Measurements from ENCODE around the gene SLC30A2. TPM values are rescaled to one million over a fixed set of nuclear protein-coding genes. Genes with fewer than 3 reads are reported as not detected.

SLC30A2 gene
- total and polyA plus RNA-seq, 9 of the 15 experiments (the other 6 are each of a cell fraction or from before 2014, with no cell fraction given) = 0.01 to 0.18 (median 0.06) TPM; not detected in 3

- peak in 1 of 2 experiments; percentile 89; a peak in 2 of 4 replicates for TF ChIP-seq BCLAF1 (IDR thresholded peaks at IDR 0.05; ENCODE audit: borderline replicate concordance in 1 of 2, control insufficient read depth in 1 of 2, low read depth in 2 of 2, low read length in 1 of 2)
- TF ChIP-seq CREB3 (tag; conservative IDR thresholded peaks at IDR 0.05; ENCODE audit: low read depth) = peak; percentile 89
- TF ChIP-seq CHAMP1 (IDR thresholded peaks at IDR 0.05) = peak; percentile 95; the same call in 1 of the 2 replicates
- TF ChIP-seq FOS (IDR thresholded peaks at IDR 0.05; ENCODE audit: extremely low read depth, insufficient read length) = no peak
- TF ChIP-seq MTF1 (CRISPR knock-in tag; IDR thresholded peaks at IDR 0.05; ENCODE audit: borderline replicate concordance) = no peak
- no peak for TF ChIP-seq ZNF445 (CRISPR knock-in tag; IDR thresholded peaks at IDR 0.05; ENCODE audit: low read depth)
- peak; percentile 95 for TF ChIP-seq BACH1 (tag; IDR thresholded peaks at IDR 0.05)
- TF ChIP-seq ZNF165 (CRISPR knock-in tag; IDR thresholded peaks at IDR 0.05; ENCODE audit: borderline replicate concordance) = no peak
- TF ChIP-seq ZBTB33 (CRISPR knock-in tag; IDR thresholded peaks at IDR 0.05) = peak; percentile 94
- TF ChIP-seq ATF4 (CRISPR knock-in tag; IDR thresholded peaks at IDR 0.05) = peak; percentile 92
Observed at GRCh38 chr1:25997828-25998761, 47.8 kb downstream of the SLC30A2 start, which contains the start of gene PAFAH2 (continued).
